Left ventricle myocardium inferior (tissue), 1 donor: ENCODE data around the gene CIB1. TPM values are rescaled to one million over a fixed set of nuclear protein-coding genes. Genes with fewer than 3 reads are reported as not detected.

Source experiments
- DNase-seq: peaks from one replicate; pipeline ENCODE4 v3.0.0-alpha.2; 2020
- H3K27ac ChIP-seq: fragments of 200-600 bp; replicated peaks from 2 replicates; pipeline ENCODE4 v1.8.0; 2021
- H3K27me3 ChIP-seq: fragments of 200-600 bp; 2 replicates; pipeline ENCODE4 v1.8.0; 2021; ENCODE audit warnings: low read depth
- H3K36me3 ChIP-seq: fragments of 200-600 bp; 2 replicates; pipeline ENCODE4 v1.8.0; 2021
- H3K4me1 ChIP-seq: fragments of 200-600 bp; 2 replicates; pipeline ENCODE4 v1.8.0; 2021
- H3K4me3 ChIP-seq: fragments of 200-600 bp; 2 replicates; pipeline ENCODE4 v1.8.0; 2021; ENCODE audit warnings: mild to moderate bottlenecking, moderate library complexity
- H3K9me3 ChIP-seq: fragments of 200-600 bp; replicated peaks from 2 replicates; pipeline ENCODE4 v1.8.0; 2021
- CTCF ChIP-seq: fragments of 200-600 bp; IDR thresholded peaks from 2 replicates; pipeline ENCODE4 v1.8.0; 2021; ENCODE audit warnings: antibody characterized with exemption, mild to moderate bottlenecking, borderline replicate concordance
- intact Hi-C: fragments of 100-400 bp; cut with micrococcal nuclease; formaldehyde crosslinking; loops from one replicate; pipeline ENCODE4 v1.11.0; 2022
- total RNA-seq: library from RNA; stranded (reverse); fragmentation: NEBNext Ultra II Directional; extraction: Animal tissue kit (Norgen Biotek cat#: 25700); gene quantifications from one replicate; pipeline ENCODE4 v1.2.1, GENCODE V29; 2021
- donor health status: DM: no; HTN: yes; CAD: no; lungs with severe emphysema.

The CIB1 gene
- total RNA-seq, 1 donor from 2014 or later, result 69.6 TPM

GRCh38 chr15:90181776-90182175 lies 52.0 kb downstream of the CIB1 start:
- intact Hi-C loops, result no loop called here
- peak overlapping the region; percentile 98 for H3K27ac ChIP-seq

More at GRCh38 chr15:90181776-90182175, 52.0 kb downstream of the CIB1 start:
- Histone ChIP-seq H3K4me1 (peaks cover 39% of the 10 kb centered on the region), H3K27me3 (peaks cover 17% of the 10 kb centered on the region), H3K9me3 (no peaks in the 10 kb centered on the region), H3K4me3 (no peak overlapping the region), H3K36me3 (no peaks in the 10 kb centered on the region)
- no peak for DNase-seq
- no peak for TF ChIP-seq CTCF

Other genes starting within 250 kb of the CIB1 start
- 5.5 TPM for gene ZNF710, start 232.6 kb downstream of the CIB1 start, total RNA-seq
- gene IDH2, start 131.5 kb downstream of the CIB1 start, total RNA-seq, result 933 TPM
- gene SEMA4B, start 32.6 kb downstream of the CIB1 start, total RNA-seq, result 22.7 TPM
- 15.5 TPM for gene GDPGP1, start 268 bp upstream of the CIB1 start, total RNA-seq
- 0.19 TPM for gene TTLL13, start 15.6 kb upstream of the CIB1 start, total RNA-seq
- 120 TPM for gene NGRN, start 31.7 kb upstream of the CIB1 start, total RNA-seq
- gene ZNF774, start 118.3 kb upstream of the CIB1 start, total RNA-seq, result 4.7 TPM
- 39.2 TPM for gene IQGAP1, start 154.3 kb upstream of the CIB1 start, total RNA-seq